ENCODE data around the gene MKI67.

Gene MKI67

GRCh38 chr10:128055061-128055868, 71.0 kb downstream of the MKI67 start:
- no peak overlapping the region for H3K4me3 ChIP-seq (ENCODE audit: low read depth, low read length)
- no peak for DNase-seq (ENCODE audit: low read depth)
- TF ChIP-seq CTCF (IDR thresholded peaks at IDR 0.05; ENCODE audit: low read depth, low read length, missing control alignments): no peak

- DNase-seq (ENCODE audit: low read depth): no peak
Measured at GRCh38 chr10:128054163-128054970, 71.9 kb downstream of the MKI67 start.

GRCh38 chr10:128053356-128053755, 72.9 kb downstream of the MKI67 start:
- DNase-seq (ENCODE audit: low read depth): no peak
- H3K4me3 ChIP-seq (ENCODE audit: low read depth, low read length): no peak overlapping the region
- no peak for TF ChIP-seq CTCF (IDR thresholded peaks at IDR 0.05; ENCODE audit: low read depth, low read length, missing control alignments)

More at GRCh38 chr10:128054163-128054970, 71.9 kb downstream of the MKI67 start:
- H3K4me3 ChIP-seq (ENCODE audit: low read depth, low read length): no peak overlapping the region
- TF ChIP-seq CTCF (IDR thresholded peaks at IDR 0.05; ENCODE audit: low read depth, low read length, missing control alignments): no peak

GRCh38 chr10:128052696-128053095, 73.5 kb downstream of the MKI67 start:
- no peak for TF ChIP-seq CTCF (IDR thresholded peaks at IDR 0.05; ENCODE audit: low read depth, low read length, missing control alignments)
- no peak overlapping the region for H3K4me3 ChIP-seq (ENCODE audit: low read depth, low read length)
- no peak for DNase-seq (ENCODE audit: low read depth)

- H3K4me3 ChIP-seq (ENCODE audit: low read depth, low read length): no peak overlapping the region
- no peak for DNase-seq (ENCODE audit: low read depth)
- TF ChIP-seq CTCF (IDR thresholded peaks at IDR 0.05; ENCODE audit: low read depth, low read length, missing control alignments): no peak
Measured at GRCh38 chr10:128051548-128051947, 74.7 kb downstream of the MKI67 start.

GRCh38 chr10:128050936-128051335, 75.3 kb downstream of the MKI67 start:
- H3K4me3 ChIP-seq (ENCODE audit: low read depth, low read length): no peak overlapping the region
- TF ChIP-seq CTCF (IDR thresholded peaks at IDR 0.05; ENCODE audit: low read depth, low read length, missing control alignments): no peak
- no peak for DNase-seq (ENCODE audit: low read depth)

Measured in GM12864 (cell line).